Activated CD8-positive, alpha-beta T cell treated with anti-CD3 and anti-CD28 coated beads, Interleukin-2, amount 10 ng/mL, durations not matched to agents 7 days and 5 days (primary cell): ENCODE results near the gene RYR3. TPM values are rescaled to one million over a fixed set of nuclear protein-coding genes. Genes with fewer than 3 reads are reported as not detected.

Source experiments
- ATAC-seq: fragments of 150-1000 bp; cut with Tn5 transposase; one replicate; pipeline ENCODE4 v1.10.0; 2021; ENCODE audit warnings: moderate library complexity
- CTCF ChIA-PET: fragments of 350-600 bp; sonication (Branson Sonifier 250); formaldehyde crosslinking; loops from one replicate; lab custom pipeline; 2021; ENCODE audit warnings: antibody characterized with exemption; lab: Charles Lee
- POLR2A ChIA-PET: fragments of 350-600 bp; sonication (Branson Sonifier 250); formaldehyde crosslinking; loops from one replicate; lab custom pipeline; 2021; ENCODE audit warnings: antibody characterized with exemption; lab: Charles Lee
- DNase-seq: peaks from one replicate; pipeline ENCODE4 v3.0.0-alpha.2; 2020
- H3K27ac Mint-ChIP-seq: one replicate; pipeline ENCODE4 v1.8.0; 2021; ENCODE audit warnings: mild to moderate bottlenecking, mixed read lengths
- H3K27me3 Mint-ChIP-seq: one replicate; pipeline ENCODE4 v1.8.0; 2021; ENCODE audit warnings: low read depth, mixed read lengths
- H3K36me3 Mint-ChIP-seq: one replicate; pipeline ENCODE4 v1.8.0; 2021; ENCODE audit warnings: low read depth, mixed read lengths
- H3K4me1 Mint-ChIP-seq: one replicate; pipeline ENCODE4 v1.8.0; 2021; ENCODE audit warnings: low read depth, mixed read lengths
- H3K4me3 Mint-ChIP-seq: one replicate; pipeline ENCODE4 v1.8.0; 2021; ENCODE audit warnings: mild to moderate bottlenecking, mixed read lengths
- H3K9me3 Mint-ChIP-seq: one replicate; pipeline ENCODE4 v1.8.0; 2022; ENCODE audit warnings: mixed read lengths; ENCODE audit not compliant: insufficient read depth
- total RNA-seq, 2 experiments: library from RNA; stranded (reverse); gene quantifications; one replicate each; pipeline ENCODE4 v1.2.3, GENCODE V29; 2021

The RYR3 gene
- total RNA-seq, 2 experiments from 2014 or later = not detected

GRCh38 chr15:33839540-33839939 is 528.8 kb downstream of the RYR3 start:
- H3K36me3 Mint-ChIP-seq = no peaks in the 10 kb centered on the region
- peaks cover 2% of the 10 kb centered on the region for H3K27me3 Mint-ChIP-seq
- CTCF ChIA-PET = no interaction called here
- DNase-seq (no peak), ATAC-seq (no peak)
- POLR2A ChIA-PET = no interaction called here
- H3K27ac Mint-ChIP-seq = no peak overlapping the region
- no peak overlapping the region for H3K4me3 Mint-ChIP-seq
- H3K4me1 Mint-ChIP-seq = no peaks in the 10 kb centered on the region
- no peaks in the 10 kb centered on the region for H3K9me3 Mint-ChIP-seq

DNA sequence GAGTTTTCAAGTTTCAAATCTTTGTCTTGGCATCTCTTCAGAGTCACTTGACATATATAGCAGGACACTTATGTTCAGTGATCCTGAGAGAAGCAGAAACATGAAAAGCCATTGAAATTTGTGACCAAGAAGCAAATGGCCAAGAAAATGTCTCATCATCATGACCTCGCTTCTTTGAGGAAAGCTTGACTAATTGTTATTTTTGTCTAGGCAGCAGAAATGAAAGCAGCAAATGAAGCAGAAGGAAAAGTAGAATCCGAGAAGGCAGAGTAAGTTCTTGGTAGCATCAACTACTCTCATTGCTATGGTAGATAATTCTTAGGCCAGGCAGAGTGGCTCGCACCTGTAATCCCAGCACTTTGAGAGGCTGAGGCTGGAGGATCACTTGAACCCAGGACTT is 529.8 kb downstream of the RYR3 start:
- DNase-seq = no peak
- CTCF ChIA-PET = no interaction called here
- Mint-ChIP-seq H3K27ac (no peak overlapping the region), H3K36me3 (no peaks in the 10 kb centered on the region), H3K27me3 (peaks cover 2% of the 10 kb centered on the region), H3K9me3 (no peaks in the 10 kb centered on the region), H3K4me1 (no peaks in the 10 kb centered on the region), H3K4me3 (no peak overlapping the region)
- no peak for ATAC-seq
- POLR2A ChIA-PET = no interaction called here

DNA sequence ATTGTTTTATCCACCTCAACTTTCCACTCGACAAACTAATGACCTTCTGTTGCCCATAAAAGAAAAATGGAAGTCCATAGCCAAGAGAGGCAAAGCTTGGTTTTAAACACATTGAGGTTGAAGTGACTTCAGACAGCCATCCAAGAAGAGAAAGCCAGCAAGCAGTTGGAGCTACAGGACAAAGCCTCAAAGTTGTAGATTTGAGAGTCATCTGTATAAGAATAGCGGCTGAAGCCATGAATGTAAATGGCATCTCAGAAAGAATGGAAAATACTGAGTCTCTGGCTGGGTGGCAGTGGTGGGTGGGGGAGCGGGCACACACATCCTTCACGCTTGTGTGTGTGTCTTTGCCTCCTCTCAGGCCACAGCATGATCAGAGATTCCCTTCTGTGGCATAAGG is 533.4 kb downstream of the RYR3 start:
- Mint-ChIP-seq H3K4me3 (no peak overlapping the region), H3K4me1 (no peaks in the 10 kb centered on the region), H3K27ac (no peak overlapping the region), H3K27me3 (peaks cover 4% of the 10 kb centered on the region), H3K9me3 (no peaks in the 10 kb centered on the region), H3K36me3 (no peaks in the 10 kb centered on the region)
- POLR2A ChIA-PET = no interaction called here
- ATAC-seq (no peak), DNase-seq (no peak)
- CTCF ChIA-PET = no interaction called here

DNA sequence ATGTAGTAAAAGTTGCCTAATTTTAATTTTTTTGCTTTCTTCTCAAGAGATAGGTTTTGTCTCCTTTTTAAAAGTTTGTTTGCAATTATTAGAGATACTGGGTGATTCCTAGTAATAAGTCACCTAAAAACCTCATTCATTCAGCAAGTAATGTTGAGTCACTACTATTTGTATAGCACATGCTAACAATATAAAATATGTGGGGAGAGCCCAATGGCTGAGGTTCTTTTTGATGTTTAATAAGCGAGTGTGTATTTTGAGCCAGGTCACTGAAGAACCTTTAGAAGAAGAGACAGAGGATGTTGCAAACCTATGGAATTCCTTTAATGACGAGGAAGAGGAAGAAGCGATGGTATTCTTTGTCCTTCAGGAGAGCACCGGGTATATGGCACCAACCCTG is 533.8 kb downstream of the RYR3 start:
- CTCF ChIA-PET = no interaction called here
- no peak overlapping the region for H3K4me3 Mint-ChIP-seq
- DNase-seq (no peak), ATAC-seq (no peak)
- H3K4me1 Mint-ChIP-seq = no peaks in the 10 kb centered on the region
- H3K27me3 Mint-ChIP-seq = peaks cover 4% of the 10 kb centered on the region
- no peaks in the 10 kb centered on the region for H3K9me3 Mint-ChIP-seq
- POLR2A ChIA-PET = no interaction called here
- H3K27ac Mint-ChIP-seq = no peak overlapping the region
- no peaks in the 10 kb centered on the region for H3K36me3 Mint-ChIP-seq

DNA sequence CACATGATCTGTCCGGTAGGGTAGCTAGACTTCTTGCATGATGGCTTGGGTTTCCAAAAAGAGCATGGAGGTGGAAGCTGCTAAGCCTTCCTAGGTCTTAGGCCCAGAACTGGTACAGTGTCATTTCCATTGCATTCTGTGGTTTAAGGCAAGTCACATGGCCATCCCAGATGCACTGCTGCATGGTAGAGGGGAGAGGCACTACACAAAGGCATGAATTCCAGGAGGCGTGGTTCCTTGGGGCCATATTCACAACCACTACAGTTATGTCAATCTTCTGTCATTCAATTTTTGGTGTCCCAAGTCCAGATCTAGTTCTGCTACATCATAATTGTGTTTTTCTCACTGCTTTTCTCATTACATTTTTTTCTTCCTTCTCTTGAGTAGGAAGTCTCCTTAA is 535.4 kb downstream of the RYR3 start:
- ATAC-seq = no peak
- Mint-ChIP-seq H3K9me3 (no peaks in the 10 kb centered on the region), H3K36me3 (no peaks in the 10 kb centered on the region)

DNA sequence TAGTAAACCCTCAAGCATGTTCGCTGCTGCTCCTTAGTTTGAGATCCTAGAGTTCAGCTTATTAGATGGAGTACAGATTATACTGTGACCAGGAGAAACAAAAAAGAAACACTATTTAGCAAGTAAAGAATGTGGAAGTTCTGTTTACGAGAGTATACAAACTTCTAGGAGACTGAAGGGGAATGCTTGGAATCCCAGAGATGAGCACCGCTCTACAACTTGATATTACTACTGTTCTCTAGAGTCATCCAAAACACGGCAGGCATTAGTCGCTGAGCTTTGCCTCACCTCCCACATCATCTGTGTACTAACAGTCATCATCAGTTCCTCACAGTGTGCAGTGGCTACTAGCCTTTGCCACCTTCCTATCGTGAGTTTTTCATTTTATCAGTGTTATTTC is 536.1 kb downstream of the RYR3 start:
- ATAC-seq = no peak
- ChIA-PET POLR2A (no interaction called here), CTCF (no interaction called here)
- Mint-ChIP-seq H3K36me3 (no peaks in the 10 kb centered on the region), H3K27ac (no peak overlapping the region), H3K4me3 (no peak overlapping the region), H3K4me1 (no peaks in the 10 kb centered on the region), H3K27me3 (peaks cover 4% of the 10 kb centered on the region), H3K9me3 (no peaks in the 10 kb centered on the region)
- DNase-seq = no peak

More for the DNA sequence above, 535.4 kb downstream of the RYR3 start:
- Mint-ChIP-seq H3K27me3 (peaks cover 4% of the 10 kb centered on the region), H3K4me1 (no peaks in the 10 kb centered on the region), H3K4me3 (no peak overlapping the region), H3K27ac (no peak overlapping the region)
- POLR2A ChIA-PET = no interaction called here
- no peak for DNase-seq
- CTCF ChIA-PET = no interaction called here

GRCh38 chr15:33848011-33848410 is 537.2 kb downstream of the RYR3 start:
- Mint-ChIP-seq H3K4me1 (no peaks in the 10 kb centered on the region), H3K27ac (no peak overlapping the region), H3K9me3 (no peaks in the 10 kb centered on the region), H3K36me3 (no peaks in the 10 kb centered on the region), H3K4me3 (no peak overlapping the region), H3K27me3 (peaks cover 4% of the 10 kb centered on the region)
- POLR2A ChIA-PET = no interaction called here
- ATAC-seq (no peak), DNase-seq (no peak)
- CTCF ChIA-PET = no interaction called here

DNA sequence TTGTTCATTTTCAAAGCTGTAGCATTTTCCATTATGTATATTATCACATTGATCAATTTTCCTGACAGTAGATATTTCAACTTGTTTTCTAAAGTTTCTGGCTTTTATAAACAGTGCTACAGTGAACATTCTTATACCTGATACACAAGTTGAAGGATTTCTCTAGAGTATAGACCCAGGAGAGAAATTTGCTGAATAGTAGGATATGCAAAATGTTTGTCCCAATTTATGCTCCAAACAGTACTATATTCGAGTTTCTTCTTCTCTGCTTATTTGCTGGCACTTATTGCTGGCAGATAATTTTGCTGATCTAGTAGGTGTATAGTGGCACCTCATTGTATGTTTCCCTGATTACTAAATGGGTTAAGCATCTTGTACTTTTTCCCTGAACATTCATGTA is 540.3 kb downstream of the RYR3 start:
- Mint-ChIP-seq H3K27ac (no peak overlapping the region), H3K9me3 (no peaks in the 10 kb centered on the region), H3K4me1 (no peaks in the 10 kb centered on the region), H3K4me3 (no peak overlapping the region), H3K36me3 (no peaks in the 10 kb centered on the region), H3K27me3 (peaks cover 2% of the 10 kb centered on the region)
- ChIA-PET CTCF (no interaction called here), POLR2A (no interaction called here)
- no peak for ATAC-seq
- DNase-seq = no peak

DNA sequence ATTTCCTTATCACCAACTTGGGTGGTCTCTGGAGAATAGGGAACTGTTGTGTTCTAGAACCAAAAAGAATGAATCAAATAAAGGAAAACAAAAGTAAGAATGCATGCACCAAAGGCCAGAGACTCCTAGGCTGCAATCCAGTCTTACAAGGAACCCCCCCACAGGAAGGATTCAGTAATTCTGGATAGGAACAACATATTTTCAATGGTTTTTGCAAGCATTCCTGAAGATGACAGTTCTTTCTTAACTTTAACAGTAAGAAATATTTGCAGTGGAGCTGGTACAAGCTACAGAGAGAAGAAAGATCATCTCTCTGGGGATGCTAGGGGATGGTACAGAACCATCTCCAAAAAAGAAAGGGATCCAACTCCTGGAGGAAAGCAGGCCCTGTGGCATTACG is 541.3 kb downstream of the RYR3 start:
- Mint-ChIP-seq H3K4me3 (no peak overlapping the region), H3K27me3 (peaks cover 2% of the 10 kb centered on the region), H3K9me3 (no peaks in the 10 kb centered on the region), H3K36me3 (no peaks in the 10 kb centered on the region), H3K4me1 (no peaks in the 10 kb centered on the region), H3K27ac (no peak overlapping the region)
- DNase-seq (no peak), ATAC-seq (no peak)
- POLR2A ChIA-PET = no interaction called here
- CTCF ChIA-PET = no interaction called here

GRCh38 chr15:33852570-33852969 is 541.8 kb downstream of the RYR3 start:
- H3K4me1 Mint-ChIP-seq = no peaks in the 10 kb centered on the region

DNA sequence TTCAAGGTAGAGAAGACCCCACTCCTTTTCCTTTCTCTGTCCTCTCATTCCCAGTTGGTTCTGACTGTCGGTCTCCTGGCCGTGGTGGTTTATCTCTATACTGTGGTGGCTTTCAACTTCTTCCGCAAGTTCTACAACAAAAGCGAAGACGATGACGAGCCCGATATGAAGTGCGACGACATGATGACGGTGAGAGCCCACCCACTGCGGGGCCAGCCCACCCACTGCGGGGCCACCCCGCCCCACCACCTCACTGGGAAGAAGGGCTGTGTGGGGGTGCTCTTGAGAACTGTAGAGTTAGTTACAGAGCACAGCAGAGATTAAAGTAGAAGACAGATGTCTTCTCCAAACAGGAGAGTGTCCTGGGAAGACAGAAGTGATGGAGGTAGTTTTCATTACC is 547.0 kb downstream of the RYR3 start:
- Mint-ChIP-seq H3K27me3 (no peaks in the 10 kb centered on the region), H3K4me3 (no peak overlapping the region), H3K36me3 (no peaks in the 10 kb centered on the region), H3K27ac (no peak overlapping the region), H3K9me3 (no peaks in the 10 kb centered on the region), H3K4me1 (no peaks in the 10 kb centered on the region)
- POLR2A ChIA-PET = no interaction called here
- ATAC-seq (no peak), DNase-seq (no peak)
- CTCF ChIA-PET = no interaction called here

More at GRCh38 chr15:33852570-33852969, 541.8 kb downstream of the RYR3 start:
- CTCF ChIA-PET = no interaction called here
- Mint-ChIP-seq H3K36me3 (no peaks in the 10 kb centered on the region), H3K9me3 (no peaks in the 10 kb centered on the region), H3K4me3 (no peak overlapping the region), H3K27me3 (peaks cover 2% of the 10 kb centered on the region), H3K27ac (no peak overlapping the region)
- DNase-seq (no peak), ATAC-seq (no peak)
- POLR2A ChIA-PET = no interaction called here

GRCh38 chr15:33858836-33859235 is 548.1 kb downstream of the RYR3 start:
- Mint-ChIP-seq H3K9me3 (no peaks in the 10 kb centered on the region), H3K36me3 (no peaks in the 10 kb centered on the region), H3K4me3 (no peak overlapping the region), H3K4me1 (no peaks in the 10 kb centered on the region), H3K27me3 (no peaks in the 10 kb centered on the region), H3K27ac (no peak overlapping the region)
- DNase-seq (no peak), ATAC-seq (no peak)
- ChIA-PET POLR2A (no interaction called here), CTCF (no interaction called here)

GRCh38 chr15:33859992-33860545 is 549.3 kb downstream of the RYR3 start:
- no peaks in the 10 kb centered on the region for H3K36me3 Mint-ChIP-seq
- H3K4me3 Mint-ChIP-seq = no peak overlapping the region
- ChIA-PET POLR2A (no interaction called here), CTCF (no interaction called here)
- H3K9me3 Mint-ChIP-seq = no peaks in the 10 kb centered on the region
- H3K27me3 Mint-ChIP-seq = no peaks in the 10 kb centered on the region
- H3K4me1 Mint-ChIP-seq = no peaks in the 10 kb centered on the region
- no peak for ATAC-seq
- H3K27ac Mint-ChIP-seq = peak overlapping the region; percentile 32
- DNase-seq = no peak
